ENCODE results near the gene ERF.

DNA sequence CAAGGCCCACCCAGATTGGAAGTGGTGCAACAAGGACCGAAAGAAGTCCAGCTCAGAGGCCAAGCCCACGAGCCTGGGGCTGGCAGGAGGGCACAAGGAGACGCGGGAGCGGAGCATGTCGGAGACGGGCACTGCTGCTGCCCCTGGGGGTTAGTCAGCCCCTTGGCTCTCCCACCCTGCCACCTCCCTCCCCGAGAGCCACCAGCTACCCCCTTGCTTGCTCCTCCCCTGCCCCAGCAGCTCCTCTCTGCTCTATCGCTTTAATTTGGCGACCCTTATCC lies 32.8 kb upstream of the ERF start:
- TF ChIP-seq, protein P1, sequence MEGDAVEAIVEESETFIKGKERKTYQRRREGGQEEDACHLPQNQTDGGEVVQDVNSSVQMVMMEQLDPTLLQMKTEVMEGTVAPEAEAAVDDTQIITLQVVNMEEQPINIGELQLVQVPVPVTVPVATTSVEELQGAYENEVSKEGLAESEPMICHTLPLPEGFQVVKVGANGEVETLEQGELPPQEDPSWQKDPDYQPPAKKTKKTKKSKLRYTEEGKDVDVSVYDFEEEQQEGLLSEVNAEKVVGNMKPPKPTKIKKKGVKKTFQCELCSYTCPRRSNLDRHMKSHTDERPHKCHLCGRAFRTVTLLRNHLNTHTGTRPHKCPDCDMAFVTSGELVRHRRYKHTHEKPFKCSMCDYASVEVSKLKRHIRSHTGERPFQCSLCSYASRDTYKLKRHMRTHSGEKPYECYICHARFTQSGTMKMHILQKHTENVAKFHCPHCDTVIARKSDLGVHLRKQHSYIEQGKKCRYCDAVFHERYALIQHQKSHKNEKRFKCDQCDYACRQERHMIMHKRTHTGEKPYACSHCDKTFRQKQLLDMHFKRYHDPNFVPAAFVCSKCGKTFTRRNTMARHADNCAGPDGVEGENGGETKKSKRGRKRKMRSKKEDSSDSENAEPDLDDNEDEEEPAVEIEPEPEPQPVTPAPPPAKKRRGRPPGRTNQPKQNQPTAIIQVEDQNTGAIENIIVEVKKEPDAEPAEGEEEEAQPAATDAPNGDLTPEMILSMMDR (conservative IDR thresholded peaks at IDR 0.05), result no peak
- TF ChIP-seq EZH2 (IDR thresholded peaks at IDR 0.05; ENCODE audit: low read depth), result no peak

Data from PC-9 (cell line).